Kidney glomerular epithelial cell (primary cell): Measurements from ENCODE around the gene CNKSR1.

ENCODE experiments used
- DNase-seq: peaks from one replicate; lab custom pipeline; 2025; lab: John Stamatoyannopoulos, UW

CNKSR1 gene, protein sequence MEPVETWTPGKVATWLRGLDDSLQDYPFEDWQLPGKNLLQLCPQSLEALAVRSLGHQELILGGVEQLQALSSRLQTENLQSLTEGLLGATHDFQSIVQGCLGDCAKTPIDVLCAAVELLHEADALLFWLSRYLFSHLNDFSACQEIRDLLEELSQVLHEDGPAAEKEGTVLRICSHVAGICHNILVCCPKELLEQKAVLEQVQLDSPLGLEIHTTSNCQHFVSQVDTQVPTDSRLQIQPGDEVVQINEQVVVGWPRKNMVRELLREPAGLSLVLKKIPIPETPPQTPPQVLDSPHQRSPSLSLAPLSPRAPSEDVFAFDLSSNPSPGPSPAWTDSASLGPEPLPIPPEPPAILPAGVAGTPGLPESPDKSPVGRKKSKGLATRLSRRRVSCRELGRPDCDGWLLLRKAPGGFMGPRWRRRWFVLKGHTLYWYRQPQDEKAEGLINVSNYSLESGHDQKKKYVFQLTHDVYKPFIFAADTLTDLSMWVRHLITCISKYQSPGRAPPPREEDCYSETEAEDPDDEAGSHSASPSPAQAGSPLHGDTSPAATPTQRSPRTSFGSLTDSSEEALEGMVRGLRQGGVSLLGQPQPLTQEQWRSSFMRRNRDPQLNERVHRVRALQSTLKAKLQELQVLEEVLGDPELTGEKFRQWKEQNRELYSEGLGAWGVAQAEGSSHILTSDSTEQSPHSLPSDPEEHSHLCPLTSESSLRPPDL

DNA sequence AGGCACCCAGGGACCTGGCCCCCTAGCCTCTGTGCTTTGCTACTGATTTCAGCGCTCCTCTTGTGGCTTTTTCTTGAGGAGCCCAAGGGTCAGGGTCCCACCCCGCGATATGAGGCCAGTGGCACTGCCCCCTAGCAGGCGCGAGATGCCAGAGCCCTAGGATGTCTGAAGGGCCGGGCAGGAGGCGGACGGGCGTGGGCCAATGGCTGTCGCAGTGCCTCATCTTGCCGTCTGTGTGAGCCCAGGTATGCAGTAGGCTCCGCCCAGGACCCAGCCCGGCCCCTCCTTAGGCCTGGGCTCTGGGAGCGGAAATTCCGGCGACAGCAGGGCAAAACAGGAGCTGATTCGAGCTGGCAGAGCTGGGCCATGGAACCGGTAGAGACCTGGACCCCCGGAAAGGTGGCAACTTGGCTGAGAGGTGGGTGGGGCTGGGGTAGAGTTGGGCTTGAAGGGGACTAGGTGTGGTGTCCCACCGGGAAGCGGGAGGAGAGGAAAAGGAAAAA lies at the start of gene CNKSR1:
Gene CNKSR1, plus strand, starts transcription at position 310 of the 503 bp plus-strand sequence. Its CDS starts 57 bp downstream, at position 367.
- DNase-seq: no peak

DNA sequence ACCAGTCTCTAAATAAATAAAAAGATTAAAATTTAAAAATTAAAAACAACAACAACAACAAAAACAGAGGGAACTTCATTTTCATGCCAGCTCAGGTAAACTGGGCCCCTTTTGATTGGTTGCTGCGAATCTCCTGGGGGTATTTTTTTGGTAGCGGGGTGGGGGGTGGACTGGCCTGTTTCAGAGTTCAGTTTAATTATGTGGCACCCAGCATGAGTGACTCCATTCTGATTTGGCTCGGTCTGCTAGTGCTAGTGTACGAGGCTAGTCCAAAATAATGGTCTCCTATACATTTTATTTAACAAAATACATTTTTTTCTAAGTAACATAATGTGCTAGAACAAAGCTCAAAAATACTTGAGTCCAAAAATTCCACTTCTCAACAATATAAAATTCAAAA lies 47.5 kb upstream of the CNKSR1 start:
- DNase-seq: no peak

DNA sequence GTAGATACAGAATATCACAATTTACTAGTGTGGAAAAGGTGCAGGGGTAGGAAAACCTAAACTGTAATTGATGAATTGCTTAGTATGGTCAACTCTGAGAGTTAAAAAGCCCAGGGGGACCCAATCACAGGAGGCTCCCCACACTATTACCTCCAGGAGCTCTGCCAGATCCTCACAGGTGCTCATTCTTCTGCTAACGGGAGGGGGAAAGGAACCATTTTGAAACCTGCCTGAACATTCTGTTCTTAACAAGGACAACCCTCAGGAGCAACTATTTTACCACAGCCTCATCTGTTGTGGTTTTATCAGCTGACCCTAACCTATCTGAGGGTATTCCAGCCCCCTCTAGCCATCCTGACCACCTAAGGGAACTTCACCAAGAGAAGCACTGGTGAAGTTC lies 46.6 kb upstream of the CNKSR1 start:
- DNase-seq: no peak

DNA sequence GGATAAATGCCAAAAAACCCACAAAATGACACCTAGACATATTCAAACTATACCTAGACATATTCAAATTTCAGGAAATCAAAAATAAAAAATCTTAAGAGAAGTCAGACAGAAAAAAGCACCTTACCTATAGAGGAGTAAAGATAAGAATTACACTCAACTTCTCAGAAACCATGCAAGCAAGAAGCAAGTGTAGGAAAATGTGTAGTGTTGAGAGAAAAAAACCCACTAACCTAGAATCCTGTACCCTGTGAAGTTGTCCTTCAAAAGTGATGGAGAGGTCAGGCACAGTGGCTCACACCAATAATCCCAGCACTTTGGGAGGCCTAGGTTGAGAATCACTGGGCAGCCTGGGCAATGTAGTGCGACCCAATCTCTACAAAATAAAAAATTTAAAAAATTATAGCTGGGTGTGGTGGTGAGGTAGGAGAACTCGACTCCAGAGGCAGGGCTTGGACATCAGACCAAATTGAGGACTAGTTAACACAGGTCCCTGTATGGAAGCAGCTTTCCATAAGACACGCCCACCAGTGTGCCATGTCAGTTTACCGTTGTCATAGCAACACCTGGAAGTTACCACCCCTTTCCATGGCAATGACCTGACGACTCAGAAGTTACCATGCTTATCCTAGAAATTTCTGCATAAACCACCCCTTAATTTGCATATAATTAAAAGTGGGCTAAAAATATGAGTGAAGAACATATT lies 45.0 kb upstream of the CNKSR1 start:
- no peak for DNase-seq

DNA sequence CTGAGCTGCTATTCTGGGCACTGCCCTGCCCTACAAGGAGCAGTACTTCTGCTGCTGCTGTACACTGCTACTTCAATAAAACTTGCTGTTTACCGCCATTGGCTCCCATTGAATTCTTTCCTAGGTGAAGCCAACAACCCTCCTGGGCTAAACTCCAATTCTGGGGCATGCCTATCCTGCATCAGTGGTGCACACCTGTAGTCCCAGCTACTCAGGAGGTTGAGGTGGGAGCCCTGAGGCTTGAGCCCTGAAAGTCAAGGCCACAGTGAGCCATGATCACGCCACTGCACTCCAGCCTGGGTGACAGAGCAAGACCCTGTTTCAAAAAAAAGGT lies 44.5 kb upstream of the CNKSR1 start:
- no peak for DNase-seq

DNA sequence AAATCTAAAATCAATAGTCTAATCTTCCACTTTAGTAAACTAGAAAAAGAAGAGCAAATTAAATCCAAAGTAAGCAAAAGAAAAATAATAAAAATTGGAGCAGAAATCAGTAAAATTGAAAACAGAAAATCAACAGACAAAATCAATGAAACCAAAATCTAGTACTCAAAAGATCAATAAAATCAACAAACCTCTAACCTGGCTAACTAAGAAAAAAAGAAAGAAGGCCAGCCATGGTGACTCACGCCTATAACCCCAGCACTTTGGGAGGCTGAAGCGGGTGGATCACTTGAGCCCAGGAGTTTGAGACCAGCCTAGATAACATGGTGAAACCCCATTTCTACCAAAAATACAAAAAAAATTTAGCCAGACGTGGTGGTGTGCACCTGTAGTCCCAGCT lies 42.8 kb upstream of the CNKSR1 start:
- DNase-seq: no peak

DNA sequence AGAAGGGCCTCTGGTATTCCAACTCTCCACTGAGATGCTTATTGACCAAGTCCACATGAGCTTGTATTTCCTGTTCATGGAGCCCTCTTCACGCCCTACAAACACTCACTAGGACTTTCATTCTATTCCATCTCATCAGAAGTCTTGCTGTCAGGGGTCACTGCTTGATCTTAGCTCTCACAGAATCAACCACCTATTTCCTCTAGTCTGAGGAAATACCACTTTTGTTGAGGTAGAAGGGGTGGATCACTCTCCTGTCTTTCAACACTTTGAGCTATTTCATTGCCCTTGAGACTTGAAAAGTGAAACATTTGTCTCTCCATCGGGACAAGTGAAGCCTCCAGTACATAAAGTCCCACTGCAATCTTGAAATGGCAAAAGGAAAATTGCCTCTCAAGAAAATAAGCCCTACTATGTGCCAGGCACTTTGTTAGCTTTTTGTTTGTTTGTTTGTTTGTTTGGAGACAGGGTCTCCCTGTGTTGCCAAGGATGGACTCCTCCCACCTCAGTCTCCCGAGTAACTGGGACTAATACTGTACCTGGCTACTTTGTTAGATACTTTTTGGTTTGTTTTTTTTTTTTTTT lies 38.2 kb upstream of the CNKSR1 start:
- no peak for DNase-seq

DNA sequence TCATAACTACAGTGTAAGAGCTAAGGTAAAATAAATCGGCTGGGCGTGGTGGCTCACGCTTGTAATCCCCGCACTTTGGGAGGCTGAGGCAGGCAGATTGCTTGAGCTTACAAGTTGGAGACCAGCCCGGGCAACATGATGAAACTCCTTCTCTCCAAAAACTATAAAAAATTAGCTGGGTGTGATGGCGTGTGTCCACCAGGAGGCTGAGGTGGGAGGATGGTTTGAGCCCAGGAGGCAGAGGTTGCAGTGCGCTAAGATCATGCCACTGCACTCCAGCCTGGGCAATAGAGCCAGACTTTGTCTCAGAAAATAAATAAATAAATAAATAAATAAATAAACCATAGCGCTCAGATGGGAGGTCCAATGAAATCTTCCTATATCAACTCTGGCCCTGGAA lies 35.1 kb upstream of the CNKSR1 start:
- DNase-seq: no peak

DNA sequence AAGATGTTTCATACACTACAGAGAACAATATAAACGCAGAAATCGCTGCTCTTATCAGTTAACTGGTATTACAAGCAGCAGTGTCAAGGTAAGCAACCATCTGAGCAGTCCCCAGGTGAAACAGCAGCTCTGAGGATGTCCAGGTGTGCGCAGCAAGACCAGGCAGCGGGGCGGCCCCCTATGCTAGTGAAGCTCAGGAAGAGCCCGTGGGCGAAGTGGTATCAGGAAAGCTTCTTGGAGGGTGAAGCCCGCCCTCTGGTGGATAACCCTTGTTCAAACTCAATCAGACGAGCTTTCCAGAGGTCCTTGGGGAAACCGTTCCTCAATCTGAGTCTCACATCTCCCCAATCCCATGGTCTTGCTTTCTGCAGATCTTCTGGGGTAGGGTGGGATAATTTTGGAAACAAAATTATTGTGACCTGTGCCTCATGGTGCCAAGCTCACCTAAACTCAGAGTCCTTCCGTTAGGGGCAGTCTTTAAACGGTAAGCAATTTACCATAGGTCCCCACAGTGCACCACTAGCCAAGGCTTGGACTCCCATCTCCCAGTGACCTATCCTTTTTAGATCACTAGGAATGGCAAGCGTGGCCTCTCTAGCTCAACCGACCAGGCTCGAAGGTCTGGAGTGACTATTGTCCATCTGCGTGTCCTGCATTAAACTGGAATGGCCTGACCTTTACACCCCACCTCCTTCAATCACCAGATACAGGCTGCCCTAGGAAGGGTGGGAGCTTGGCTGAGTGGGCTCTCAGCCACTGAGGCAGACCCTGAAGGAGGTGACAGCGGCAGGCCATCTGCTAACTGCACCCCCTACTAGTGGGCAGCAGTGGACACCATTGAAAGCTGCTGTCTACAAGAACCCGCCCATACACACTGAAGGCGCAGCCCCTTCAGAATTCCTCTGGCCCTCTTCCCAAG lies 32.0 kb upstream of the CNKSR1 start:
- DNase-seq: peak; percentile 70

DNA sequence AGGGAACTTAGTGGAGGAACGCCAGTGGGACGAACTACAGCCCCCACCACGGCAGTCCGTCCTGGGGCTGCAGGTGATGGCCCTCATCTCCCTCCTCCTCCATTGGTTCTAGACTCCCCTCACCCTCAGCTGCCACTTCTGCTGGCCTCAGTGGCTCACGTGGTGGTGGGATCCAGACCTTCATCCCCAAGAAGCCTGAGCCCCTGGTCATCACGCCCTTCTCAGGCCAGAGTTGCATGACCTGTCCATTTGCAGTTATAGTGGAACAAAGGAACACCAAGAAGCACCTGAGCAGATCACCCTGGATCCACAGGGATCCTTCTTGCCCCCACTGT lies 31.4 kb upstream of the CNKSR1 start:
- DNase-seq: no peak

DNA sequence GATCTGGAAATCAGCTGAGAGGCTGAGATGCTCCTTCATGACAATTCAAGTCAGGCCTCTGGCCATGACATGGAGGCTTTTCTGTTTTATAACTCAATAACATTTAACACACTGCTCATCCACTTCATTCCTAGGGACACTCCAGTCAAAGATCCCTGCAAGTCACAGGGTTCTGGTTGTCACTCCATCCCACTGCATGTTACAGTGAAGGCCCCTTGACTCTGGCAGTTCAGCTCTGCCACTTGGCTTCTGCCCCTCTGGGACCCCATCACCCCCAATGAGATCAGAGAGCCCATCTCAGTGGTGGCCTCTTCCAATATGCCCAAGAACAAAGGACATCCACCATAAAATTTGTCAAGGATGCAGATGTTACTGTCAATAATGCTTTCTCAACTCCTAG lies 28.4 kb upstream of the CNKSR1 start:
- DNase-seq: no peak

DNA sequence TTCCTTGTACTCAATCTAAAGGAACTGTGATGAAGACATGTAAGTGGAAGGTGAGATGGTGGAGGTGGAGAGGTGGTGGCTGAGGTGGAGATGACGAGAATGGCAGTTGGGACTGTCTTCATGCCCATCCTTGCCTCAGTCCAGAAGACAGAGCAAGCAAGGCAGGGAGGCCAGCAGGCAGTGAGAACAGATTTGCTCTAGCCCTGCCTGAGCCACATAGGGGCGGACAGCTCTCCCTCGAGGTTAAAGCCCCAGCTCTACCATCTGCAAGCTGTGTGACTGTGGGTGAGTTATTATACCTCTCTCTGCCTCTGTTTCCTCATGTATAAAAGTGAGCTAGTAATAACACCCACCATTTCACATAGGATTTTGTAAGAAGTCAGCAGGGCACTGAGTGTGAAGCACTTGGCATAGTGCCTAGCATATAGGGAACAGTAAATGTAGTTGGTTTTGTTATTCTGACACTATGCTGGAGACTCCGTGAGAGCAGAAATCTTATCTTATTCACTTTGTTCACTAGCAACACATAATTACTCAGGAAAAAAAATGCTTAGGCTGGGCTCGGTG lies 23.2 kb upstream of the CNKSR1 start:
- no peak for DNase-seq

DNA sequence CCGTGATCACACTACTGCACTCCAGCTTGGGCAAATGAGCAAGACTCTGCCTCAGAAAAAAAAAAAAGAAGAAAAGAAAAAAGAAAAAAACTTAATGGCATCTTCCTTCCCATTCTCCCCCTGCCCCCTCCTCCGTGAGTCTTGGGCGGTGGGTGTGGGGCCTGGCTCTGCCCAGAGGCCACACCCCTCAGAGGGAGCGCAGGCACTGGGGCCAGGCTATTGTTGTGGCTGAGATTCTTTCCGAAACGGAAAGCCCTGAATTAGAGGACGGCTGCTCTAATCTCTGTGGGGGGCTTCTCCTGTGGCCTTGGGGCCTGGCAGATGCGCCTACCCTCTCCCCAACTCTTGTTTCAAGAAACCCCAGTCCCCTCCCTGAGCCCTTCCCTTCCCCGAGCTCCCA lies 22.5 kb upstream of the CNKSR1 start:
- DNase-seq: no peak

DNA sequence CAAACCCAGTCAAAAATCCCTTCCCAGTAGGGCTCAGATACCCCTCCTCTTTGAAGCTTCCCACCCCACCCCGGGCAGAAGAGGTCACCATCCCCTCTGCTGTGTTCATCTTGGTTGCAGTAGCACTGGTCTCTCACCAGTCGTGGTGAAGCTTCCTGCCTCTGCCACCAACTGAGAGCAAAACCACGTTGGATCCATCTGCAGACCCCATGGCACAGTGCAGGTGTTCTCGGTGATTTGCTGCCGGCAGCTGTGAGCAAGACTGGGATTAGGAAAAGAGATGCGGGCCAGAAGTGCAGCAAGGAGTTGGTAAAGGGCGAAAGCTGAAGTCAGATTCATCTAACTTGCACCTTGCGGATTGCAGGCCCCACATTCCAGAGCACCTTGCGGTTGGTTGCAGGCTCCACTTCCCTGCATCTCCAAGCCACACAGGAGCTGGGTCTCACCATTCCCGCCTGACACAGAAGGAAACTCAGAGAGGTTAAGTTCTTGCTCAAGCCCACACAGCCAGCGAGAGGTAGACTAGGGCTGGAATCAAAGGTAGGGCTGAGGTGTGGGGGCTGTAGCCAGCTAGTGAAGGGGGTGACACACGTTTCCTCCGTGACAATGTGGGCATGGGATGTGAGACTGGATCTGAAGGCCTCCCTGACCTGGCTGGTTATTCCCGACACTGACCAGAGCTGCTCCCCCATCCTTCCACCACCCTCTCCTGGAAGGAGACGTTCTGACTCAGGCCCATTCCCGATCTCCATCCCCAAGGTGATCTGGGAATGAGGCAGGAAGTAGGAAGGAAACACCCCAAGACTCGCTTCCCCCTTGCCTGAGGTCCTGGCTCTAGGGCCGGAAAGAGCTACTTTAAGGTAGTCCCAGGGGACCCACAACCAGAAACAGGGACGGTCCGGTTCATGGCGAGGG lies 21.7 kb upstream of the CNKSR1 start:
- no peak for DNase-seq

DNA sequence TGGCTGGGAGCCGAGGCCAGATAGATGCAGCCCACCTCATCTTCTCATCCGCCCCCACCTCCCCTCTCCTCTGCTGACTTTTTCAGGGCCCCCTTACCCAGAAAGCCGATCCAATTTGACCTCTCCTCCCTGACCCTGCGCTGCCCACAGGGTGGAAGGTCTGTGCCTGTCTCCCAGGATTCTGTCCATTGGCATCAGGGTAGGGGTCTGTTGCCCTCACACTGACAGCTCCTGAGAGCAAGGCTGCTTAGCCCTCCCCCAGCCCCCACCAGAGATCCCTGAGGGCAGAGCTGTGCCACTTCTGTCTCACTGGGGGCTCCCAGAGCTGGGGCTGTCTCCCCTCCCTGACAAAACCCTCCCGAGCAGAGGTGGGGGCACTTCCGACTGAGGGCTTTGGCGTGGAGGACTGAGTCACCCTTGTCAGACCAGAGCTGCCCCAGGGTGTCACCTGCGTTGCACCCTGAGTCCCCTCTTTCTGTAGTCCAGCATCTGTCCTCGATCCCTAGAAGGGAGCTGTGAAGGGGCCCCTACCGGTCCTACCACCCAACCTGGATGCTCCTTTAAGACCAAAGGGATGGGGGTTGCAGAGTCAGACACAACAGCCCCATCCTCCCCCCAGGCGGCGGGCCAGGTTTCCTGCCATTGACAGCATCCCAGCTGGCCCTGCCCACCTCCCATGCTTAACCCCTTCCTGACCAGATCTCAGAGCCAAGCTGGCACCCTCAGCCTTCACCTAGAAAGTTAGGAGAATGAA lies 20.8 kb upstream of the CNKSR1 start:
- DNase-seq: no peak

DNA sequence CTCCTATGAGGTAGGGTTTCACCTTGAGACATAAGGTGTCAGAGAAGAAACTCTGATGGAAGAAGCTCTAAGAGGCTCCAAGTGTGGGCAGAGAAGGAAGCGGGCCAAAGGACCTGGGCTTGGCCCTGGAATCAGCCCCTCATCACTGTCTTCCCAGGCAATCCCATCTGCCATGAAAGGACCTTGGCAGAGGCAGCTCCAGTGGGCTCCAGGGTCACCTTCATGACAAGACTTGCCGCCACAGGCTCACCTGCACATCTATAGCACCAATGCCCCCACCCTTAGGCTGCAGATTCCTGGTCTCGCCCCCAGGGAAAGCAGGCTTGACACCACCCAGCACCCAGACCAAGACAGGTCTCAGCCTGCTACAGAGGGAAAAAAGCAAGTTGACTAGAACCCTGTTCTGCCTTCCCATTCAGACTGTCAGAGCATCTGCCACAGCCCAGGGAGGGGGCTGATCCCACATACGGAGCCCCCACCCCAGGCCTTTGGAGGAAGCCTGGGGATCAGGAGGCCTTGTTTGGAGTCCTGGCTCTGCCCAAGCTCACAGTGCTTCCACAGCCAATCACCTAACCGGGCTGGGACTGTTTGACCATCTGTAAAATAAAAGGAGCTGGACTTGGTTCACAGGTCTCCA lies 18.9 kb upstream of the CNKSR1 start:
- DNase-seq: no peak

DNA sequence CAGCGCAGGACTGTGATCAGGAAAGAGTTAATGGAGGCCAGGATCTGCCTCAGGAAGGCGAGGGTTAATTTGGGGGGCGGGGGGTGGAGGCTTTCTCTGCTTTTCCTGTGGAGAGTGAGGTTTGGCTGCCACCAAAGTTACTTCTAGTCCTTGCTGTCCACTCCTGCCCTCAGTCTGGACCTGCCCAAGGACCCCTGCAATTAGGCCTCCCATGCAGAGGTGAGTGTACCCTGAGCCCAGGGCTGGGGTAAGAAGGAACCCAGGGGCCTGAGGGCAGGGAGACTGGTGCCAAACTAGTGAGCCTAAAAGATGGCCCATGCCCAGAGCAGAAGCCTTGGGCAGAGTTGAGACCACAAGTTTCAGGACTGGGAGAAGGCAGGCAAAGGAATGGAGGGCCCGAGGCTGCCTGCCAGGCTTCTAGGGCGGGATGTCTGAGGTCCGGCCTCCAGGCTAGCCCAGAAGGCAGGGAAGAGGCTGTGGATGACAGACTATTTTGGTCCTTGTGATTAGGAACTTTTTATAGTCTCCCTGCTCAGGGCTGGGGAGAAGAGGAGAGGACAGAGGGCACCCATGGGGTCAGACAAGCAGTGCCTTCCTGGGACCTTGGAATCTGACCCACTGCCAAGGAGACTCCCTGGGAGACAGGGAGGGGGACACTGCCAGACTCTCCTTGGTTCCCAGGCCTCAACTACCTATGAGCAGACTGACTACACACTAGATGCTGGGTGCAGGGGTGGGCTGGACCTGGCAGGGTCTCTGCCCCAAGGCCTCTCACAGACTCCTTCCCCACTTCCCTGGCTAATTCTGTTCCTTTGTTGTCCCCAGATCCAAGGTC lies 18.2 kb upstream of the CNKSR1 start, which contains the start of gene FAM110D:
Gene FAM110D, plus strand, starts transcription at position 172 of the 835 bp plus-strand sequence. CDS start 2,213 bp downstream, outside the sequence.
- no peak for DNase-seq

DNA sequence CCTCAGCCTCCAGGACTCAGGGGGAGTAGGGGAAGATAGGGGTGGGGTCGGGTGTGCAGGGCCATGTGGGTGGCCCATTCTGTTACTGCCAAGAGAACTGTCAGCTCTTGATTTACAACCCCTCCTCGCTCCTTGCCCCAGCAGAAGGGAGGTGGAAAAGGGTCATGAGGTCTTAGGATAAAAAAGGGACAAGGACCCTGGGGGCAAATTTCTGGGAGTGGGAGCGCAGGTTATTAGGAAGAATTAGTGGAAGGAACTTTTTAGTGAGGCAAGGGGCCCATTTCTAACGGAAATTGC lies 17.6 kb upstream of the CNKSR1 start:
- no peak for DNase-seq
